T-helper 2 cell treated with Interferon-gamma antibody and Interleukin-4, amounts not matched to agents 100 ng/mL and 5 ng/mL, for 36 hours (primary cell): ENCODE data around the gene STN1. TPM values are rescaled to one million over a fixed set of nuclear protein-coding genes. Genes with fewer than 3 reads are reported as not detected.
"Not testable (repeated sequence)": the region's sequence is repeated elsewhere in the genome, so short reads cannot be mapped to it uniquely, and the experiment has no call there.

Experiments
- intact Hi-C: fragments of 100-400 bp; cut with micrococcal nuclease; formaldehyde crosslinking; loops from one replicate; pipeline ENCODE4 v1.15.1; 2023
- total RNA-seq: library from RNA; stranded (reverse); gene quantifications from 2 replicates; pipeline ENCODE4 v1.2.3, GENCODE V29; 2022

Gene STN1
- total RNA-seq, 1 donor from 2014 or later = 37.1 TPM

DNA sequence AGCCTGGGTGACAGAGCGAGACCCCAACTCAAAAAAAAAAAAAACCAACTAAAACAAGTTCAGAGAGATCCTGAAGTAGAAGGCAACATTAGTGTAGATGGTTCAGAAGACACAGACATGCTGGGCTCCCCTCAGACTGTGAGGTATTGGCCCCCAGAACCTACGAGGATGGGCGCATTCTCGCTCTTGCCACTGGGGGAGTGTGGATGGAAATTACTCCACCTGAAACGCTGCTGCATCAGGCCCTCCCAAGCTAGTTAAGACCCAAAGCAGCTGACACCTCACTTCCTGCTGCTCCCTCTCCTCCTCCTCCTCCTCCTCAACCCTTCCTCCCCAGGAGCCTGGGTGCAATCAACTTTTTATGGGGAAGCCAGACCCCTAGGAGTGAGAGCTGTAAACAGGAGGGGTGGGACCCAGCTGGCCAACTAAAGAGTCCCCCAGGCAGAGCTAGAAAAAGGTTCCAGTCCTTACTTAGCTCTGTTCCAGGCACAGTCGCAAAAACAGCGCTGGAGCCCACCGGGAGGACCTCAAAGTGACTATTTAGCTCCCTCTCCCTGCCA is 70.0 kb downstream of the STN1 start:
- intact Hi-C loops = no loop called here

DNA sequence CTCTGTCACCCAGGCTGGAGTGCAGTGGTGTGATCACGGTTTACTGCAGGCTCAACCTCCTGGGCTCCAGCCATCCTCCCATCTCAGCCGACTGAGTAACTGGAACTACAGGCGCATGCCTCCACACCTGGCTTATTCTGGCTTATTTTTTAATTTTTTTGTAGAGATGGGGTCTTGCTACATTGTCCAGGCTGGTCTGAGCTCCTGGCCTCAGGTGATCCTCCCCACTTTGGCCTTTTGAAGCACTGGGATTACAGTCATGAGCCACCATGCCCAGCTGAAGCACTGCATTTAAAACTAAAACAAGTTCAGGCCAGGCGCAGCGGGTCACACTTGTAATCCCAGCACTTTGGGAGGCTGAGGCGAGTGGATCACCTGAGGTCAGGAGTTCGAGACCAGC is 70.6 kb downstream of the STN1 start:
- intact Hi-C loops = no loop called here

DNA sequence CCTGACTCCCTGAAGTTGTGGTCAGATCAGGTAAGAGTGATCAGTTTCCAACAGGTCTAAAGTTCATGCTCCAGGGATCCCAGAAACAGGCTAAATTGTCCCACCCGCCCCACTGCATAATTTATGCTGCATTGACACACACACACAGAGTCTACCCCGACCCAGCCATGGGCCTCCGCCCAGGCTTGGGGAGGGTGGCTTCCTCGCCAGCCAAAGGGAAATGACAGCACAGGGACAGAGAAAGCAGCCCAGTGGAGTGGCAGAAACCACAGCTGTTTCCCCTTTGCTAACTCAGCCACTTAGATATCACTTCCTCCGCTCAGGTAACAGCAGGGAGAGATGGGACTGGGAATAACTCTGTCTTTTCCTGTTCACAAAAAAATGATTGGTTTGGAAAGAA is 72.0 kb downstream of the STN1 start:
- intact Hi-C loops = no loop called here

DNA sequence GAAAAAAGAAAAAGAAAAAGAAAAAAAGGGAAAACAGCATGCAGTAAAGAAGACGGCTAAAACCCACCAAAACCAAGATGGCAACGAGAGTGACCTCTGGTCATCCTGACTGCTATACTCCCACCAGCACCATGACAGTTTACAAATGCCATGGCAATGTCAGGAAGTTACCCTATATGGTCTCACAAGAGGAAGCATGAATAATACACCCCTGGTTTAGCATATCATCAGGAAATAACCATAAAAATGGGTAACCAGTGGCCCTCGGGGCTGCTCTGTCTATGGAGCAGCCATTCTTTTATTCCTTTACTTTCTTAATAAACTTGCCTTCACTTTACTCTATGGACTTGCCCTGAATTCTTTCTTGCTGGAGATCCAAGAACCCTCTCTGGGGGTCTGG is 72.6 kb downstream of the STN1 start:
- intact Hi-C loops = not testable (repeated sequence)

DNA sequence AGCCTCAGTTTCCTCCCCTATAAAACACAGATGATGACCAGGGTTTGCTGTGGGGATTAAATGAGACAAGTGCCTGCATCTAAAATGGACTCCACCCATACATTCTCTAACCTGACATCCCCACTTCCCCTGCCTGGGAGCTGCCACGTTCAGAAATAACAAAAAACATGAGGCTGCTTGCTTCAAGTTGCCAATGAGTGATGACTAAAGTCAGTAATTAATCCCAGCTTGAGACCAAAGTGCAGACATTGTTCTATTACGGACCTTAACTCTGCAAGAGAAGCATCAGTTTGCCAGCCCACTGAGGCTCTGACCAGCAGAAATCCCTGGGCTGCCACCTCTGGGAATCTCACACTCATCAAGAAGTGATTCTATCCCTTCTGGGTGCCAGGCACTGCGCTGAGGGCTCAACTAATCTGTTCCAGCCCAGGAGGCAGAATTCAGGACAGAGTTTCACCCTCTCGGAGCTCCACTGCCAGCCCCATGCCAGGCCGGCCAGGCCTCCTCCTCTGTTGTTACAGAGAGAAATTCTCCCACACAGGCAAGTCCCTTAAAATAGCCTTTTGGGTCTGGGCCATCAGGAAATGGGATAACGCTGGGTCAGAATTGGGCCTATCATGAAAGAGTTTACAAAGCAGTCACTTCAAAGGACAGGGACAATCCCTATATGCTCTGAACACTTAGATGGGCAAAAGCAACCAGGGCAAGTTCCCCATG is 74.0 kb downstream of the STN1 start:
- intact Hi-C loops = no loop called here

DNA sequence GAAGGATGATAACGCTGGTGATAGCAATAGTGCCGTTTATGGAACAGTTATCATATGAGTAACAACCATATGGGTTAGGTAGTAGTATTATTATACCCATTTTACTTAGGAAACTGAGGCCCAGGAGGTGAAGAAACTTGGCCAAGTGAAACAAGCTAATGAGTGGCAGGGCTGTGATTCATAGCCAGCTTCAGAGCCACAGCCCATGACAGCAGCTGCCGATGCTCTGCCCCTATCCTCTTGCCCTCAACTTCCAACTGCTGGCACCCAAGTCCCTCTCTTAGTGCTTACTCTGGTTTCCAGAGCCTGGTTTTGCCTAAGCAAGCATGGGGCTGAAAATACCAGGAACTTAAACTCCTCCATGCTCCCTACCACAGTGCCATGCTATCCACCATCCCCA is 74.9 kb downstream of the STN1 start:
- intact Hi-C loops = no loop called here

DNA sequence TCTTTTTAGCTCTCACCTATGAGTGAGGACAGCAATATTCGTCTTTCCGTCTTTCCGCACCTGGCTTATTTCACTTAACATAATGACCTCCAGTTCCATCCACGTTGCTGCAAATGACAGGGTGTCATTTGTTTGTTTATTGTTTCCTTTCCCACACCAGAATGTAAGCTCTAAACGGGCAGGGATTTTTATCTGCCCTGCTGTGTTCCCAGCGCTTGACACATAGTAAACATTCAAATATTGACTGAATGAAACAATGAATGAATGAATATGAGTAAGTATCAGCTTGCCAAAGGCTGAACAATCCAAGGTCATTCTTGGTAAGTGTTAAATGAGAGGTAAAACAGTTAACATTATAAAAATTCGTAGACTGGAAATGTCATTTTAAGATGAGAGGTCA is 75.4 kb downstream of the STN1 start:
- intact Hi-C loops = no loop called here

DNA sequence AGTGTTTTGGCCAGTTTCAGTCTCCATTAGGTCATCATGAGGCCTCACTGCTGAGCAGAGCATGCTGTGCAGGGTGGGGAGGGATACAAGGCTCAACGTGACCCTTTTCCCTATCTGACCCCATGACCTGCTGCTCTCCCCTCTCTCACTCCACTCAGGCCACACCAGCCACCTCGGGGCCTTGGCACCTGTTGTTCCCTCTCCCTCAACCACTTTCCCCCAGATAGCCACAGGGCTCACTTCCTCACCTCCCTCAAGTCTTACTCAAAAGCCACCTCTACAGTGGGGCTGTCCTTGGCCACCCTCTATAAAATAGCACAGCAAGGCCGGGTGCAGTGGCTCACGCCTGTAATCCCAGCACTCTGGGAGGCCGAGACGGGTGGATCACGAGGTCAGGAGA is 76.5 kb downstream of the STN1 start:
- intact Hi-C loops = no loop called here

DNA sequence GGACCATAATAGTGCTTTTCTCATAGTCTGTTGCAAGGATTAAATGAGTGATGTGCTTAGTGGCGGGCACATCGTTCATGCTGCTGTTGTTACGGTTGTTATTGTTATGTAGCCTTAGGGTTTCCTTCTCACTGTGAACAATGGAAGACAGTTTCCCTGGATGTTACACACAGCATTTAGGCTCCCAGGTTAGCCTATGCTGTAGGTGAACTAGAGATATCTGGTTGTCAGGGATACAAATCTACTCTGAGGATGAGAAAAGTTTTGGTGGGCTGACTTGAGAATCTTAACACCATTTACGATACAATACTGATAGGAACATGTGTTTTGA is 77.3 kb downstream of the STN1 start:
- intact Hi-C loops = no loop called here

DNA sequence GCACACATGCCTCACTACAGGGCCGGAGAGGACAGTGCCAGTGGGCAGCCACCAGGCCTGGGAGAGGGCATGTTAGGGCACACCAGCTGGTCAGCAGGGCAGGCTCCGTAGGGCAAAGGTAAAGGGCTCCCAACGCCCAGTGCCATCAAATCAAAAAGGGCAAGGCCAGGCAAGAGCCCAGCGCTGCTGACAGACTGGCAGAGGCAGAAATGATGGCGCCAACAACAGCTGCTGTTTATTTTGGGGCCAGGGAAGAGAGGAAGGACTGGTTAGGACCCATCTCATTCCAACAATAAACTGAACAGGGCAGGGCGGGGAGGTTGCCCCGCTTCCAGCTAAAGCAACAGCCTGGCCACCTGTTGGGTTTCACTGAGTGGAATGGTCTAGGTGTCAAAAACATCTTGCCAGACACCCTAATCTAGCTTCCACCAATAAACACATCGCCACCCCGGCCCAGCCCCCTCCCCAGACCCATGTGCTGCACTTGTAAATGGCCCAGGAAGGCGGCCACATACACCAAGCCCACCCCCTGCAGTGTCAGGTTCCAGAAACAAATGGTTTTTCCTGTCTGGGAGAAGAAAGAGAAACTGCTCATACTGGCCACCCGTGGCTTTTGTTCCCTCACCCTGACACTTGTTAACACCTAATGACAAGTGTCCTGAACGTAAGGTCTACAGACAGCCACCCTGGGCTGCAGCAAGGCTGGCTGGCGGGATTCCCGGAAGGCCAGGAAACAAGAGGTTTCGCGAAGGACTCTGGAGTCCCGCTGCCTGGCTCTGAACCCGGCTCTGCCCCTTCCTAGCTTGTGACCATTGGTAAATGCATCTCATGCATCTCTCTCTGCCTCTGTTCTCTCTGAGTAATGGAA is 77.9 kb downstream of the STN1 start:
- intact Hi-C loops = no loop called here

DNA sequence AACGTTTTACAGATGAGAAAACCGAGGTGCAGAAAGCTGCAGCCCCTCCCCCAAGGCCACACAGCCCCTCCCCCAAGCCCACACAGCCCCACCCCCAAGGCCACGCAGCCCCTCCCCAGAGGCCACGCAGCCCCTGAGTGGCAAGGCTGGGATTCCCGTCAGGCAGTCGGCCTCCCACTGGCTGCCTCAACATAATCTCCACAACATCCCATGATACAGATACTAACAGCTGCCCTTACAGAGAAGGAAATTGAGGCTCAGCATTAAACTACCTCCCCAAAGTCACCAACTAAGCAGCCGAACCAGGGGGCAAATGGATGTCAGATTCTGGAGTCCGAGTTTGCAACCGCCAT is 78.5 kb downstream of the STN1 start:
- intact Hi-C loops = no loop called here

DNA sequence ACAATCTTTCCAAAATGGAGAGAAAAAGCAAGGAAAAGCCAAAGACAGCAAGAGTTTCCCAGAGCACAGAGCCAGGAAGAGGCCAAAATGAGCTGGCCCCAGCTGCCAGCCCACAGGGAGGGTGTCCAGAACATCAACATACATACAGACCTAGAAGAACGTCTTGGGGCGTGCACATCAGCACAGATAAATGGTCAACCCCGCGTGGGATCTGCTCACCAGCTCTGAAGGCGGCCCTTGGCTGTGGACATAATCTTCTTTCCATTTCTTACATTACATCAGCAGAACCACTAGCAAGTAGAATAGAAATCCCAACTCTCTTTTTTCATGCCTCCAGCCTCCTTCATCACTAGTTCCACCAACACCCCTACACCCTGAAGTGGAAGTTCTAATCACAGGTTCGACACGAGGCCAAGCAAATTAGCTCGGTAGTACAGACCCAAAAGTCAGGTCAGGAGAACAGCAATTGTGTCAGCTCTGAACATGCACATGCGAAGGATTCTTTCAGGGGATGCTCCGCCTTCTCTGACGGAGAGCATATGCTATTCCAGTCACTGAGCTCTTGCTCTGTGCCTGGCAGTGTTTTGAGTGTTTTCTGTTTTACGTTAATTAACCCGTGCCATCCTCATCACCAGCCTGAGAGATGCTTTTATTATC is 79.0 kb downstream of the STN1 start:
- intact Hi-C loops = no loop called here

DNA sequence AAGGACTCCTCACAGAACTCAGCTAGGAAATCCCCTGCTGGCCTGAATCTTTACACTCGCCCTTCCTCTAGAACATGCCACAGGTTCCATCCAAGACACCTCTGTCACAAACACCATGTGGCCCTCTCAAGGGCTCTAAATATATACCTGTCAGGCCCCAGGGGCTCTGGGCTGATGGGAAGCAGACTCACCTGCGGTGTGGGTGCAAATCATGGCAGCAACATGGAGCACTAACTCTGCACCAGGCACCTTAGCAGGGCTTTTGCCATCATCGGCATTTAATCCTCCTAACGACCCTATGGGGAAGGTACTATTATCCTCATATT is 80.0 kb downstream of the STN1 start:
- intact Hi-C loops = no loop called here

DNA sequence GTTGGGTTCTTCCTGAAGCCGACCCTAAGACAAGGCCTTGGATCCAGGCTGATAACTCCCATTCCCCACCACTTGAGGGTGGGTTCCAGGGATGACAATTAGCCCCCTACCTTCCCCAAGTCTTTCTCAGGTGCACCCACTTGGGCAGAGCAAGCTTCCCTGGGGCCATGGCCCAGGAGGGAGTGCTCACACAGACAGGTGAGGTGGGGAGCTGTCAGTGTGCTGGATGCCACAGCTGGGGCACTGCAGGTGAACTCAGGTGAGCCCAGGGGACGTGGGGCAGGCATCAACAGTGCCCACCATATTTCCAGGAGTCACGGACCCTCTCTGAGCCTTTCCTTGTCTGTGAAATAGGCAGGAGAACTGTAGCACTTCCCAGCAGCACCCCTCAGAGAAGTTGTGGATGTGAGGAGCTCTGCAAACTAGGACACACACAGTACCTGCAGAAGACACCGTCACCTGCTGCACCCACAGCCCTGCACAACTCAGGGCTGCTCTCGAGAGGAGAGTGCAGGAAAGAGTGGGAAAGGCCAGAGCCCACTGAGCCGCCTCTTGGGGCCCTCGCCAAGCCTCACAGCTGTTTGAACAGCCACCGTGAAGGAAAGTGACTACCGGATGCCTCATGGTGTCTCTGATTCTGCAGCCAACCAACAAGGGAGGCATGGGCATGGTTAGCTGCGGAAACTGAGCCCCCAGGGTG is 80.5 kb downstream of the STN1 start:
- intact Hi-C loops = no loop called here

DNA sequence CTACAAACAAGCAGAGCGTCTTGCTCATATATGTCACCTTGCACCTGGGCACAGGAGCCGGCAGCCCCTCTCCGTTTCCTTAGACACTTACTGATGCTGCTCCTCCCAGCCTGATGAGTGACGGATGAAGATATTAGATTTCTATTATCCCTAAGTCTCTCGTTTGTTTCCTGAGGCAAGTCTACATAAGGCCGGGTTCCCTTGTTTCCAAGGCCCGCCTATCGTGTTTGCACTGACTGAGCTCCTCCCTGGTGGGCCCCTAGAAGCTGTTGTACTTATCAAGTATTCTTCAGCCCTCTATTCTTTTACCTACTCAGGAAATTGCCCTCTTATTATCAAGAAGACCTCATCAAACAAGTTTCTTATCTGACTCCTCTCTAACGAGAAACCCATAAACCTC is 81.1 kb downstream of the STN1 start:
- intact Hi-C loops = no loop called here

DNA sequence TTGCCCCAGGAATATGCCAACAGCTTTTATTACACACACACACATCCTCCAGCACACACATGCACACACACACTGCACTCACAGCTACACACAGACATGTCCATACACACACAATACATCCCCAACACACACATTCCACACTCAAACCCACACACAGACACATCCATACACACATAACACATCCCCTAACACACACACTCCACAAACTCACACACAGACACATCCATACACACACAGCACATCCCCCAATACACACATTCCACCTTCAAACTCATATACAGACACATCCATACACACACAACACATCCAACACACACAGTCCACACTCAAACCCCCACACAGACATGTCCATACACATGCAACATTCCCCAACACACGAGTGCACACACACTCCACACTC is 81.7 kb downstream of the STN1 start:
- intact Hi-C loops = no loop called here

DNA sequence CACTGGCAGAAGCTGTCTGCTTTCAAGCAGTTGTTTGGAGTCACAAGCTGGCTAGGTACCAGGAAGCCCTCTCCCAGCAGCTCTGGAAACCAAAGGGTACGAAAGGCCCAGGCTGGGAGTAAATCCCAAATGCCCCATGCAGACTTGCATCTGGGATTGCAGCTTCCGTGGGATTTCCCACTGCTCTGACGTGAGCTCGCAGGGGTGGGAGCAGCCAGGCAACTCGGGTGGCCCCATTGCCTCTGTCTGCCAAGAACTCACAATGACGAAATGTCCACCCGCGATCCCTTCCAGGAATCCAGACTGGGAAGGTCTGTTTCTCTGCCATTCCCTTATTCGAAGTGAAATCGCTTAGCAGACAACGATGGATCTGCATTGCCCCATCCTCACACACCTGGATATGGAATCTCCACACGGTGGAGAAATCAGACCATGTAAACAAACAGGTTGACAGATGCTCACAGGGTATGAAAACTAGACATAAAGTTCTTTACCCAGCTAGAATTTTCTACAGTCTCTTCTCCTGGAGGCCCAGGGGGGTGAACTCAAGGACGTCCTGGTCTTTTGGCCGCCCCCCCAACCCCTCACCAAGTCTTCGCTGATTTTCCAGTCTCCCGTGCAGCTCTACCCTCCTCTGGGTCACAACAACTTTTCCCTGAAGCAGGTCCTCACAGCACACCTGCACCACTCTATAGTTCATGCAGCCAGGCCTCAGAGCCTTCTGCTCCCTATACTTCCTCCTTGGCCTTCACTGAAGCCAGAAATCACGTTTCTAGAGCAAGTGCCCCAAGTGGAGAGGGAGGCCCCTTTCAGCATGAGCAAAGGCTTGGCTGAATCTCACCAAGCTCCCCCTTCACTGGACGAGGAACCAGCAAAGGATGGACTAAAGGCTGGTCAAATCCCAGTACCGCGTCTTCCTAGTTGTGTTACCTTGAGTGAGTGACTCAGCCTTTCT is 82.6 kb downstream of the STN1 start:
- intact Hi-C loops = no loop called here

DNA sequence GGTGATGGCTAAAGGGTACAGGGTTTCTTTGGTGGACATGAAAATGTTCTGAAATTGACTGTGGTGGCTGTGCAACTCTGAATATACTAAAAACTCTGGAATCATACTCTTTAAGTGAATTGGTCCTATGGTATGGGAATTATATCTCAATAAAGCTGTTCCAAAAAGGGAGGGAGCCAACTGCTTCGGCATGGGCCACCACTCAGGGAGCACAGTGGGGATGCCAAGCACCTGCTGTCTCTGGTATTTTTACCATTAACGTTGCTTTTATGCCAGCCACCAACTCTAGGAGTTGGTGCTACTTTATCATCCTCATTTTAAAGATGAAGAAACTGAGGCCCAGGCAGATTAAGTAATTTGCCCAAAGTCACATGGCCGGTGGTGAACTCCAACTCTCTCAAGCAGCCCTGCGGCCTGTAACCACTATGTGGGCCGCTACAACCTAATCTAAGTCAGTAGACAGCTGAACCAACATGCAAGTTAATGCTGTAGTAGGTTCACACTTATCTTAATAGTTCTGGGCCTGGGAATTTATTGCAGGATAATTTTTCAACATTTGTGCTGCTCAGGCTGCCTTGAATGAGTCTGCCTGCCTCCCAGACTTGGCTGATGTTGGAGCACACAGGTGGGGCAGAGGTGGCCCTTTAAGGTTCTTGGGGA is 83.4 kb downstream of the STN1 start:
- intact Hi-C loops = no loop called here

DNA sequence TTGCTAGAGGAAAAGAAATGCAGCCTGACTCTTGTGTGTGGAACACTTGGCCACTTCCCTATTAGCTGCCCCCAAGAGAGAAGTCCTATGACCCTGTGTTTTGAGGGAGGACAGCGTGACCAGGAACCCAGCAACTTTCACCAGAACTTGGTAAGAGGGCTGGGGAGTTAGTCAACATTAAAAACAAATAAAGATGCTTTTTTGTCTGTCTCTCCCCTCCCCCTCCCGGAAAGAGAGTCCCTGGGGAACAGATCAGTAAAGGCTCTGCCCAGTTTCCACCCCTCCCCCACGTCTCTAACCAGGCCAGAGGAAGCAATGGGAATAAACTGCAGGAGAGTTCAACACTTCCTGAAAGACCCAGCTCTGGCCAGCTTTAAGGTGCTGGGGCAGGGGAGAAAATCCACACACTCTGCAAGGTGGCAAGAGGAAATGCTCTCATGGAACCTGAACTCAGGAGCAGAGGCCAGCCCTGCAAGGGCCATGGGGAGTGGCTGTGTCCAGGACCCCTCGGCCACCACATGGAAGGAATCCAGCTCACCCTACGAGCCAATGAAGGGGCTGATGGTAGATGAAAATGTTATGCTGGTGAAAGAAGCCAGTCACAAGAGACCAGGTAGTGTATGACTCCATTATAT is 84.1 kb downstream of the STN1 start:
- intact Hi-C loops = no loop called here

DNA sequence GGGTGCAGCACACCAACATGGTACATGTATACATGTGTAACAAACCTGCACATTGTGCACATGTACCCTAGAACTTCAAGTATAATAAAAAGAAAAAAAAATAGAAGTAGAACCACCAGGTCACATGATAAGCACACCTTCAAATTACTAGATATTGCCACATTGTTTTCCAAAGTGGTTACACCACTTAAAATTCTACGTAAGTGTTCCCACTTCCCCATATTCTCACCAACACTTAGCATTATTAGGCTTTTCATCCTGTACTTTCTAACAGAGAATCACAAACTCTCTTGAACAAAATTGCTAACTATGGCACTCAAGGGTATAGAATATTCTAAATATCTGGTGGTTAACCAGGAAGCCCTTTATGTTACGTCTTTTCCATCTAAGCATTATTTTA is 85.2 kb downstream of the STN1 start:
- intact Hi-C loops = no loop called here
